WTC11 (cell line): Measurements from ENCODE around the gene EZR. TPM values are rescaled to one million over a fixed set of nuclear protein-coding genes. Genes with fewer than 3 reads are reported as not detected.

Experiments
- ATAC-seq: fragments of 200-7000 bp; cut with Tn5 transposase; 2 replicates; pipeline ENCODE4 v1.10.0; 2021; ENCODE audit warnings: mild to moderate bottlenecking, moderate library complexity
- CTCF ChIA-PET: fragments of 300-600 bp; sonication (Branson Sonifier 250); formaldehyde crosslinking; loops from one replicate; lab custom pipeline; 2021; ENCODE audit warnings: antibody characterized with exemption; lab: Charles Lee
- POLR2A ChIA-PET: fragments of 350-600 bp; sonication (Branson Sonifier 250); formaldehyde crosslinking; loops from one replicate; lab custom pipeline; 2021; ENCODE audit warnings: antibody characterized with exemption; lab: Charles Lee
- DNase-seq: peaks from one replicate; pipeline ENCODE4 v3.0.0; 2021; ENCODE audit warnings: low spot score
- H3K27ac Mint-ChIP-seq: 2 replicates; pipeline ENCODE4 v1.8.0; 2021; ENCODE audit warnings: mixed read lengths
- H3K27me3 Mint-ChIP-seq: 2 replicates; pipeline ENCODE4 v1.8.0; 2021; ENCODE audit warnings: low read depth, mild to moderate bottlenecking, moderate library complexity, mixed read lengths
- H3K36me3 Mint-ChIP-seq: 2 replicates; pipeline ENCODE4 v1.8.0; 2021; ENCODE audit warnings: mixed read lengths
- H3K4me1 Mint-ChIP-seq: 2 replicates; pipeline ENCODE4 v1.8.0; 2022; ENCODE audit warnings: mixed read lengths
- H3K4me3 Mint-ChIP-seq: 2 replicates; pipeline ENCODE4 v1.8.0; 2021; ENCODE audit warnings: mild to moderate bottlenecking, moderate library complexity, mixed read lengths
- H3K9me3 Mint-ChIP-seq: 2 replicates; pipeline ENCODE4 v1.8.0; 2021; ENCODE audit warnings: mixed read lengths
- ATF1 ChIP-seq: sonication (generic); formaldehyde crosslinking; IDR thresholded peaks from 2 replicates; pipeline ENCODE4 v1.8.1; 2023; ENCODE audit warnings: mild to moderate bottlenecking, moderate library complexity, missing genetic modification reagents
- CREB1 ChIP-seq: sonication (generic); formaldehyde crosslinking; IDR thresholded peaks from 2 replicates; pipeline ENCODE4 v1.8.0; 2023; ENCODE audit warnings: mild to moderate bottlenecking, missing genetic modification reagents
- EMX1 ChIP-seq: fragments of 250-450 bp; sonication (Bioruptor Pico); IDR thresholded peaks from 2 replicates; pipeline ENCODE4 v1.8.0; 2021; ENCODE audit warnings: mild to moderate bottlenecking
- ESRRA ChIP-seq: sonication (generic); formaldehyde crosslinking; IDR thresholded peaks from 2 replicates; pipeline ENCODE4 v1.8.1; 2022; ENCODE audit warnings: mild to moderate bottlenecking, missing genetic modification reagents, borderline replicate concordance
- FOXJ3 ChIP-seq: sonication (generic); formaldehyde crosslinking; IDR thresholded peaks from 2 replicates; pipeline ENCODE4 v1.9.0; 2021; ENCODE audit warnings: missing genetic modification reagents, mild to moderate bottlenecking, borderline replicate concordance
- FOXK1 ChIP-seq: sonication (generic); formaldehyde crosslinking; IDR thresholded peaks from 2 replicates; pipeline ENCODE4 v1.8.0; 2022; ENCODE audit warnings: mild to moderate bottlenecking, moderate library complexity, missing genetic modification reagents
- GTF2I ChIP-seq: fragments of 250-450 bp; sonication (Bioruptor Pico); conservative IDR thresholded peaks from 2 replicates; pipeline ENCODE4 v1.4.0; 2021; ENCODE audit warnings: mild to moderate bottlenecking
- HMGA2 ChIP-seq: fragments of 250-450 bp; sonication (Bioruptor Pico); IDR thresholded peaks from 2 replicates; pipeline ENCODE4 v1.4.0; 2021; ENCODE audit warnings: mild to moderate bottlenecking, moderate library complexity
- IRF2 ChIP-seq: sonication (generic); formaldehyde crosslinking; IDR thresholded peaks from 2 replicates; pipeline ENCODE4 v1.8.0; 2022; ENCODE audit warnings: low read depth, missing genetic modification reagents, borderline replicate concordance
- NFE2L1 ChIP-seq: sonication (generic); formaldehyde crosslinking; IDR thresholded peaks from 2 replicates; pipeline ENCODE4 v1.8.1; 2023; ENCODE audit warnings: missing genetic modification reagents
- PRRX2 ChIP-seq: fragments of 250-450 bp; sonication (Bioruptor Pico); IDR thresholded peaks from 2 replicates; pipeline ENCODE4 v1.8.0; 2021; ENCODE audit warnings: mild to moderate bottlenecking
- USF2 ChIP-seq: sonication (generic); formaldehyde crosslinking; IDR thresholded peaks from 2 replicates; pipeline ENCODE4 v1.8.1; 2023; ENCODE audit warnings: mild to moderate bottlenecking, missing genetic modification reagents, moderate library complexity
- ZBTB21 ChIP-seq: sonication (generic); formaldehyde crosslinking; IDR thresholded peaks from 2 replicates; pipeline ENCODE4 v1.8.1; 2023; ENCODE audit warnings: mild to moderate bottlenecking, missing genetic modification reagents, borderline replicate concordance
- ZNF232 ChIP-seq: sonication (generic); formaldehyde crosslinking; IDR thresholded peaks from 2 replicates; pipeline ENCODE4 v1.8.0; 2022; ENCODE audit warnings: mild to moderate bottlenecking, missing genetic modification reagents
- ZNF423 ChIP-seq: fragments of 250-450 bp; sonication (Bioruptor Pico); IDR thresholded peaks from 2 replicates; pipeline ENCODE4 v2.1.2; 2022; ENCODE audit warnings: mild to moderate bottlenecking, moderate library complexity
- total RNA-seq: library from RNA; stranded (reverse); gene quantifications from 3 replicates; pipeline ENCODE4 v1.2.3, GENCODE V29; 2021
- TF ChIP-seq, protein P1 (sequence below): sonication (generic); formaldehyde crosslinking; IDR thresholded peaks from 2 replicates; pipeline ENCODE4 v1.8.1; 2022; ENCODE audit warnings: low read depth, missing genetic modification reagents, borderline replicate concordance
- TF ChIP-seq, protein P2 (sequence below): sonication (generic); formaldehyde crosslinking; conservative IDR thresholded peaks from 2 replicates; pipeline ENCODE4 v1.8.1; 2023; ENCODE audit warnings: mild to moderate bottlenecking, low read depth, missing genetic modification reagents, moderate library complexity
- TF ChIP-seq, protein P3 (sequence below): sonication (generic); formaldehyde crosslinking; IDR thresholded peaks from 2 replicates; pipeline ENCODE4 v1.8.0; 2022; ENCODE audit warnings: missing genetic modification reagents

Gene EZR
- total RNA-seq, 1 experiment from 2014 or later = 215 TPM

- Mint-ChIP-seq H3K4me3 (no peak overlapping the region), H3K4me1 (peaks cover 23% of the 10 kb centered on the region), H3K27ac (peak overlapping the region; percentile 92)
- CTCF ChIA-PET = interaction anchor here (0.7 to 1.6 kb wide), 3 partner anchors 14 to 78 kb away, joined by 3 to 4 read pairs (median 3); no protein-coding TSS in a partner anchor
- no peak for TF ChIP-seq NFE2L1 (CRISPR knock-in tag)
- no peak for TF ChIP-seq ATF1 (CRISPR knock-in tag)
- TF ChIP-seq CREB1 (CRISPR knock-in tag) = no peak
- TF ChIP-seq EMX1 (CRISPR knock-in tag) = no peak
- TF ChIP-seq, protein P1, sequence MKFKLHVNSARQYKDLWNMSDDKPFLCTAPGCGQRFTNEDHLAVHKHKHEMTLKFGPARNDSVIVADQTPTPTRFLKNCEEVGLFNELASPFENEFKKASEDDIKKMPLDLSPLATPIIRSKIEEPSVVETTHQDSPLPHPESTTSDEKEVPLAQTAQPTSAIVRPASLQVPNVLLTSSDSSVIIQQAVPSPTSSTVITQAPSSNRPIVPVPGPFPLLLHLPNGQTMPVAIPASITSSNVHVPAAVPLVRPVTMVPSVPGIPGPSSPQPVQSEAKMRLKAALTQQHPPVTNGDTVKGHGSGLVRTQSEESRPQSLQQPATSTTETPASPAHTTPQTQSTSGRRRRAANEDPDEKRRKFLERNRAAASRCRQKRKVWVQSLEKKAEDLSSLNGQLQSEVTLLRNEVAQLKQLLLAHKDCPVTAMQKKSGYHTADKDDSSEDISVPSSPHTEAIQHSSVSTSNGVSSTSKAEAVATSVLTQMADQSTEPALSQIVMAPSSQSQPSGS (CRISPR knock-in tag) = no peak
- TF ChIP-seq ESRRA (CRISPR knock-in tag) = no peak
- TF ChIP-seq PRRX2 (CRISPR knock-in tag) = no peak
- TF ChIP-seq, protein P2, sequence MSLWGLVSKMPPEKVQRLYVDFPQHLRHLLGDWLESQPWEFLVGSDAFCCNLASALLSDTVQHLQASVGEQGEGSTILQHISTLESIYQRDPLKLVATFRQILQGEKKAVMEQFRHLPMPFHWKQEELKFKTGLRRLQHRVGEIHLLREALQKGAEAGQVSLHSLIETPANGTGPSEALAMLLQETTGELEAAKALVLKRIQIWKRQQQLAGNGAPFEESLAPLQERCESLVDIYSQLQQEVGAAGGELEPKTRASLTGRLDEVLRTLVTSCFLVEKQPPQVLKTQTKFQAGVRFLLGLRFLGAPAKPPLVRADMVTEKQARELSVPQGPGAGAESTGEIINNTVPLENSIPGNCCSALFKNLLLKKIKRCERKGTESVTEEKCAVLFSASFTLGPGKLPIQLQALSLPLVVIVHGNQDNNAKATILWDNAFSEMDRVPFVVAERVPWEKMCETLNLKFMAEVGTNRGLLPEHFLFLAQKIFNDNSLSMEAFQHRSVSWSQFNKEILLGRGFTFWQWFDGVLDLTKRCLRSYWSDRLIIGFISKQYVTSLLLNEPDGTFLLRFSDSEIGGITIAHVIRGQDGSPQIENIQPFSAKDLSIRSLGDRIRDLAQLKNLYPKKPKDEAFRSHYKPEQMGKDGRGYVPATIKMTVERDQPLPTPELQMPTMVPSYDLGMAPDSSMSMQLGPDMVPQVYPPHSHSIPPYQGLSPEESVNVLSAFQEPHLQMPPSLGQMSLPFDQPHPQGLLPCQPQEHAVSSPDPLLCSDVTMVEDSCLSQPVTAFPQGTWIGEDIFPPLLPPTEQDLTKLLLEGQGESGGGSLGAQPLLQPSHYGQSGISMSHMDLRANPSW (CRISPR knock-in tag) = no peak
- TF ChIP-seq IRF2 = no peak
- no peak for TF ChIP-seq FOXK1 (CRISPR knock-in tag)
- no peak for TF ChIP-seq ZNF232
- TF ChIP-seq, all 79 proteins: peak for 0
- POLR2A ChIA-PET = no interaction called here
- ATAC-seq (no peak), DNase-seq (no peak)
- H3K27me3 Mint-ChIP-seq = no peaks in the 10 kb centered on the region; the same call in 1 of the 2 replicates
- no peaks in the 10 kb centered on the region for H3K9me3 Mint-ChIP-seq
- peaks cover 95% of the 10 kb centered on the region for H3K36me3 Mint-ChIP-seq
These were observed 37.3 kb downstream of the EZR start for GRCh38 chr6:158781692-158782373.

DNA sequence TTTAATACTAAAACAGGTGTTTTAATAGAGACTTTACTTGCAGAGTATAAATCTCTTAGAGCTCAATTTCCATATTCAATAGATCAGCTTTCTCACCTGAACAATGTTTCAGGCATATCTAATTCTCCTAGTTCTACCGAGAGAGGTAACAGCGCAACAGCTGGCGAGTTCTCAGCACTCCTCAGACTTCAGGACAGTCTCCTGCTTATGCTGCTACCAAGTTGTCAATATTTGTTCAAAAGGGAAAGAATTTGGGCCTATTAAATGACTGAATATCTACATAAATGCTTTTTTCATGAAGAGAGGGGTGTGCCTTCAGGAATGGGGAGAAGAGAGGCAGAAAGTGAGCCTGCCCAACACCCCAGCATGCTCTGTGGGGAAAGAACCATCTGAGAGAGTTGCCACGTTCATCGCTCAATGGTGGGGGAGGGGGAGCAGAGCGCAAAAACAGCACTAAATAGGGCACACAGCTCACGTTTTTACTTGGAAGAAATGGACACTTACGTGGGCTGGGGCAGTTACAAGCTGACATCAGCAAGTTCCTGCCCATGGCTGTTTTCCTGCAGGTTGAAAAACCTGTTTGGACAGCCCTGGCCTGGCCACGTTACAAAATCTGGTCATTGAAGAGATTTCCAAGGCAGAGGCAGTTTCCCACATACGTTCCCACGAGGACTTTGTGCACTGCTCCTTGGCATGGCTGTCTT lies 38.0 kb downstream of the EZR start:
- H3K9me3 Mint-ChIP-seq = no peaks in the 10 kb centered on the region
- peaks cover 95% of the 10 kb centered on the region for H3K36me3 Mint-ChIP-seq
- ChIA-PET POLR2A (interaction anchor here (1.2 kb wide), 1 partner anchor 10 kb away, joined by 3 read pairs; no protein-coding TSS in a partner anchor), CTCF (interaction anchor here (0.7 to 1.6 kb wide), 4 partner anchors 13 to 77 kb away, joined by 3 to 4 read pairs (median 3); no protein-coding TSS in a partner anchor)
- H3K4me1 Mint-ChIP-seq = peaks cover 25% of the 10 kb centered on the region
- no peak for DNase-seq
- H3K27ac Mint-ChIP-seq = peak overlapping the region; percentile 91
- no peaks in the 10 kb centered on the region; the same call in 1 of the 2 replicates for H3K27me3 Mint-ChIP-seq
- no peak for ATAC-seq
- H3K4me3 Mint-ChIP-seq = no peak overlapping the region
- TF ChIP-seq USF2 = no peak
- TF ChIP-seq FOXJ3 (CRISPR knock-in tag) = no peak
- TF ChIP-seq EMX1 (CRISPR knock-in tag) = no peak
- TF ChIP-seq ZBTB21 (CRISPR knock-in tag) = no peak
- TF ChIP-seq, protein P3, sequence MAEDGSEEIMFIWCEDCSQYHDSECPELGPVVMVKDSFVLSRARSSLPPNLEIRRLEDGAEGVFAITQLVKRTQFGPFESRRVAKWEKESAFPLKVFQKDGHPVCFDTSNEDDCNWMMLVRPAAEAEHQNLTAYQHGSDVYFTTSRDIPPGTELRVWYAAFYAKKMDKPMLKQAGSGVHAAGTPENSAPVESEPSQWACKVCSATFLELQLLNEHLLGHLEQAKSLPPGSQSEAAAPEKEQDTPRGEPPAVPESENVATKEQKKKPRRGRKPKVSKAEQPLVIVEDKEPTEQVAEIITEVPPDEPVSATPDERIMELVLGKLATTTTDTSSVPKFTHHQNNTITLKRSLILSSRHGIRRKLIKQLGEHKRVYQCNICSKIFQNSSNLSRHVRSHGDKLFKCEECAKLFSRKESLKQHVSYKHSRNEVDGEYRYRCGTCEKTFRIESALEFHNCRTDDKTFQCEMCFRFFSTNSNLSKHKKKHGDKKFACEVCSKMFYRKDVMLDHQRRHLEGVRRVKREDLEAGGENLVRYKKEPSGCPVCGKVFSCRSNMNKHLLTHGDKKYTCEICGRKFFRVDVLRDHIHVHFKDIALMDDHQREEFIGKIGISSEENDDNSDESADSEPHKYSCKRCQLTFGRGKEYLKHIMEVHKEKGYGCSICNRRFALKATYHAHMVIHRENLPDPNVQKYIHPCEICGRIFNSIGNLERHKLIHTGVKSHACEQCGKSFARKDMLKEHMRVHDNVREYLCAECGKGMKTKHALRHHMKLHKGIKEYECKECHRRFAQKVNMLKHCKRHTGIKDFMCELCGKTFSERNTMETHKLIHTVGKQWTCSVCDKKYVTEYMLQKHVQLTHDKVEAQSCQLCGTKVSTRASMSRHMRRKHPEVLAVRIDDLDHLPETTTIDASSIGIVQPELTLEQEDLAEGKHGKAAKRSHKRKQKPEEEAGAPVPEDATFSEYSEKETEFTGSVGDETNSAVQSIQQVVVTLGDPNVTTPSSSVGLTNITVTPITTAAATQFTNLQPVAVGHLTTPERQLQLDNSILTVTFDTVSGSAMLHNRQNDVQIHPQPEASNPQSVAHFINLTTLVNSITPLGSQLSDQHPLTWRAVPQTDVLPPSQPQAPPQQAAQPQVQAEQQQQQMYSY (CRISPR knock-in tag) = no peak
- no peak for TF ChIP-seq NFE2L1 (CRISPR knock-in tag)
- no peak for TF ChIP-seq GTF2I (CRISPR knock-in tag)
- TF ChIP-seq ZNF423 (CRISPR knock-in tag) = no peak
- no peak for TF ChIP-seq HMGA2
- TF ChIP-seq, all 79 proteins: peak for 0
